Activated CD8-positive, alpha-beta memory T cell treated with anti-CD3 and anti-CD28 coated beads, Interleukin-2, amount 10 ng/mL, durations not matched to agents 7 days and 5 days (primary cell): Measurements from ENCODE around the gene TEX44. TPM values are rescaled to one million over a fixed set of nuclear protein-coding genes. Genes with fewer than 3 reads are reported as not detected.
"Not testable (repeated sequence)": the region's sequence is repeated elsewhere in the genome, so short reads cannot be mapped to it uniquely, and the experiment has no call there.

Source experiments
- ATAC-seq: fragments of 150-1000 bp; cut with Tn5 transposase; one replicate; pipeline ENCODE4 v1.10.0; 2021; ENCODE audit warnings: moderate library complexity
- CTCF ChIA-PET: fragments of 350-600 bp; sonication (Branson Sonifier 250); formaldehyde crosslinking; loops from one replicate; lab custom pipeline; 2021; ENCODE audit warnings: antibody characterized with exemption; lab: Charles Lee
- DNase-seq: peaks from one replicate; pipeline ENCODE4 v3.0.0-alpha.2; 2020
- H3K27ac Mint-ChIP-seq: one replicate; pipeline ENCODE4 v1.8.0; 2021; ENCODE audit warnings: mild to moderate bottlenecking, mixed read lengths
- H3K27me3 Mint-ChIP-seq: one replicate; pipeline ENCODE4 v1.8.0; 2021; ENCODE audit warnings: mixed read lengths
- H3K36me3 Mint-ChIP-seq: one replicate; pipeline ENCODE4 v1.8.0; 2021; ENCODE audit warnings: mild to moderate bottlenecking, mixed read lengths
- H3K4me1 Mint-ChIP-seq: one replicate; pipeline ENCODE4 v1.8.0; 2021; ENCODE audit warnings: mixed read lengths
- H3K4me3 Mint-ChIP-seq: one replicate; pipeline ENCODE4 v1.8.0; 2021; ENCODE audit warnings: mild to moderate bottlenecking, moderate library complexity, mixed read lengths
- H3K9me3 Mint-ChIP-seq: one replicate; pipeline ENCODE4 v1.8.0; 2022; ENCODE audit warnings: low read depth, mixed read lengths
- total RNA-seq, 2 experiments: library from RNA; stranded (reverse); gene quantifications; one replicate each; pipeline ENCODE4 v1.2.3, GENCODE V29; 2021

The TEX44 gene
- total RNA-seq, 2 experiments from 2014 or later, result not detected

DNA sequence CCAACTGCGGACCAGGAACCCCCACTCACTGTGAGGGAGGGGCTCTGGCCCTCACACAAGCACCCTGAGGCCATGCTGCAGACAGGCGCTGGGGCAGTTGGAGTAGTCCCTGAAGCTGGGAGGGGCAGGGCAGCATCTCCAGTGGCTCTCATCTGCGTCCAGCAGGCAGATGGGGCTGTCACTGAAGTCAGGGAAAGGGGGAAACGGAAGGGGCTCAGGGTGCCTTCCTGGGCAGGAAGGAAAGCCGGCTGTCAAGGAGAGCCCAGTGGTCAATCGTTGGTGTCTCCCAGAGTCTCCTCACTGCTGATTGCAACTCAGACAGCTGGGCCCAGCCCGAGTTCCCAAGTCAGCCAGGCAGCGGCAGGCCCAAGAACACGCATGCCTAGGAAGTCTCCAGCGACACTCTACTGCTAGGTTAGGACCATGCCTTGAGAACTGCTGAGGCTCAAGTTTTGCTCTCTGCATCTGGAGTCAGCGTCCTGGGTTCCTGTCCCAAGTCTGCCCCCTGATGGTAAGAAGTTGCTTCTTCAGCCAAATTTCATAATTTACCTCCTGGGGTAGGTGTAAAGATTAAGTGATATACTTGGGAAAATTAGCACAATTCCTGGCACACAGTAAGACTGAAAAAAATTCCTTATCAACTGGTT, 35.0 kb upstream of the TEX44 start:
- DNase-seq, result peak; percentile 85
- Mint-ChIP-seq H3K4me3 (peak overlapping the region; percentile 51), H3K27ac (peak overlapping the region; percentile 78), H3K4me1 (peaks cover 45% of the 10 kb centered on the region), H3K9me3 (peaks cover 9% of the 10 kb centered on the region), H3K36me3 (peaks cover 15% of the 10 kb centered on the region), H3K27me3 (peaks cover 4% of the 10 kb centered on the region)
- CTCF ChIA-PET, result interaction anchor here (1.0 to 9.8 kb wide), 17 partner anchors 8 to 132 kb away, joined by 3 to 128 read pairs (median 10); partner anchors contain the start of gene NMUR1
- peak; percentile 96 for ATAC-seq

DNA sequence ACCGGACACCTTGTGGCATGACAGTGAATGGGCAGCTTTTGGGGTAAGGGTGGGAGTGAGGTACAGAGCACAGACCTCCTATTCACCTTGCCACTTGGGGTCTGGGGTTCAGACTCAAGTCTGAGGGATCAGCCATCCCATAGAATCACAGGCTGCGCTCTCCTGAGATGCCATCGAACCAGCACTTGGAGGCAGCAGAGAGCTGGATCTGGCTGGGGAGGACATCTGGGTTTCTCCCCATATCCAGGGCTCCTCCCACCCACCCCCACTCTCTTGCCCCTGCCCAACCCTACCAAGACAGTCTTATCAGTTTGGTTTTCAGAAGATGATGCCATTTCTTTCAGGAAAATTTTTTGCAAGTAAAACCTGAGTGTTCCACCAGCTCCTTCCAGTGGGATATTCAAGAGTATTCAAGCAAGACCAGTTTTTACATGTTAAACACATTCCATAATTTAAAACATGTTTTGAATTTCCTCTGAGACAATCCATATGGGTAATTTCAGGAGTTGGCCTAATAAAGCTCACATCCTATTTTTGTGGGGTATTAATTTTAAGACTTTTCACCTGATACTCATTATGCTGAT, 29.2 kb upstream of the TEX44 start:
- H3K9me3 Mint-ChIP-seq, result no peaks in the 10 kb centered on the region

GRCh38 chr2:231565887-231566594, 26.6 kb upstream of the TEX44 start:
- CTCF ChIA-PET, result interaction anchor here (0.8 to 10.1 kb wide), 4 partner anchors 23 to 114 kb away, joined by 3 to 58 read pairs (median 4); no protein-coding TSS in a partner anchor
- no peak for DNase-seq
- no peak overlapping the region for H3K27ac Mint-ChIP-seq

More for the DNA sequence above, 29.2 kb upstream of the TEX44 start:
- H3K4me1 Mint-ChIP-seq, result peaks cover 4% of the 10 kb centered on the region
- DNase-seq, result peak; percentile 58
- no peaks in the 10 kb centered on the region for H3K36me3 Mint-ChIP-seq
- H3K4me3 Mint-ChIP-seq, result no peak overlapping the region
- H3K27ac Mint-ChIP-seq, result no peak overlapping the region
- ATAC-seq, result peak; percentile 84
- CTCF ChIA-PET, result interaction anchor here (0.6 to 10.1 kb wide), 10 partner anchors 13 to 151 kb away, joined by 3 to 95 read pairs (median 4); partner anchors contain the start of gene NMUR1
- peaks cover 2% of the 10 kb centered on the region for H3K27me3 Mint-ChIP-seq

GRCh38 chr2:231567159-231567558, 25.5 kb upstream of the TEX44 start:
- peaks cover 6% of the 10 kb centered on the region for H3K4me1 Mint-ChIP-seq
- H3K4me3 Mint-ChIP-seq, result no peak overlapping the region
- no peak for ATAC-seq
- H3K9me3 Mint-ChIP-seq, result no peaks in the 10 kb centered on the region
- no peak for DNase-seq
- no peaks in the 10 kb centered on the region for H3K36me3 Mint-ChIP-seq
- peaks cover 3% of the 10 kb centered on the region for H3K27me3 Mint-ChIP-seq
- no peak overlapping the region for H3K27ac Mint-ChIP-seq
- CTCF ChIA-PET, result interaction anchor here (10.1 kb wide), 1 partner anchor 34 kb away, joined by 58 read pairs; no protein-coding TSS in a partner anchor

More at GRCh38 chr2:231565887-231566594, 26.6 kb upstream of the TEX44 start:
- Mint-ChIP-seq H3K4me1 (peaks cover 6% of the 10 kb centered on the region), H3K9me3 (no peaks in the 10 kb centered on the region), H3K27me3 (no peaks in the 10 kb centered on the region), H3K36me3 (no peaks in the 10 kb centered on the region), H3K4me3 (no peak overlapping the region)
- ATAC-seq, result no peak

DNA sequence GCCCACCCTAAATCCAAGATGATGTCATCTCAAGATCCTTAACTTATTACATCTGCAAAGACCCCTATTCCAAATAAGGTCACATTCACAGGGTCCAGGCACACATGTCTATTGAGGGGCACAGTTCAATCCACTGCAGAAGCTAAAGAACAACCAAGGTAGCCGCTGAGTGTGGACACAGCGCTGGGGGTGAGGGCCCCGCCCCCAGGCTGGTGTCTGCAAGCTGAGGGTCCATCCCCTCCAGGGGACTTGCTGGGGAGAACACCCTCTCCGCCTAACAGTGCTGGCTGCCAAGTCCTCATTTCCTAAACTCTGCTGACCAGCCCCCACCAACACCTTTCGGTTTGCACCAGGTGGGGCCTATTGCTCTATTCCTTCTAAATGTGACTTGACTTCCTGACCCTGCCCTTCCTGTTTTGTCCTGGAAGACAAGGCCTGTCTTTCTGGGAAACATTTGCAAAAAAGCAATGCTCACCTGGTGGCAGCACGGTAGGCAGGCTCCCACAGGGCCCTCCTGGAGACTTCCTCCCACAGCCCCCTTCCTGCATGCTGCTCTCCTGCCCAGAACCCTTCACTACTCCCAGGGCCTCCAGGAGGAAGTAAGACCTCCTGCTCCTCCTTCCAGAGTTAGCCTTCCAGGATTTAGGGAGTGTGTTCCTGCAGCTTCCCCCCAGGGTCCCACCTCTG, 24.4 kb upstream of the TEX44 start:
- CTCF ChIA-PET, result interaction anchor here (1.1 to 10.1 kb wide), 2 partner anchors 10 to 33 kb away, joined by 3 to 58 read pairs; no protein-coding TSS in a partner anchor
- ATAC-seq (no peak), DNase-seq (no peak)
- peaks cover 6% of the 10 kb centered on the region for H3K4me1 Mint-ChIP-seq
- H3K4me3 Mint-ChIP-seq, result no peak overlapping the region
- H3K27ac Mint-ChIP-seq, result no peak overlapping the region
- no peaks in the 10 kb centered on the region for H3K9me3 Mint-ChIP-seq
- peaks cover 5% of the 10 kb centered on the region for H3K27me3 Mint-ChIP-seq
- H3K36me3 Mint-ChIP-seq, result no peaks in the 10 kb centered on the region

DNA sequence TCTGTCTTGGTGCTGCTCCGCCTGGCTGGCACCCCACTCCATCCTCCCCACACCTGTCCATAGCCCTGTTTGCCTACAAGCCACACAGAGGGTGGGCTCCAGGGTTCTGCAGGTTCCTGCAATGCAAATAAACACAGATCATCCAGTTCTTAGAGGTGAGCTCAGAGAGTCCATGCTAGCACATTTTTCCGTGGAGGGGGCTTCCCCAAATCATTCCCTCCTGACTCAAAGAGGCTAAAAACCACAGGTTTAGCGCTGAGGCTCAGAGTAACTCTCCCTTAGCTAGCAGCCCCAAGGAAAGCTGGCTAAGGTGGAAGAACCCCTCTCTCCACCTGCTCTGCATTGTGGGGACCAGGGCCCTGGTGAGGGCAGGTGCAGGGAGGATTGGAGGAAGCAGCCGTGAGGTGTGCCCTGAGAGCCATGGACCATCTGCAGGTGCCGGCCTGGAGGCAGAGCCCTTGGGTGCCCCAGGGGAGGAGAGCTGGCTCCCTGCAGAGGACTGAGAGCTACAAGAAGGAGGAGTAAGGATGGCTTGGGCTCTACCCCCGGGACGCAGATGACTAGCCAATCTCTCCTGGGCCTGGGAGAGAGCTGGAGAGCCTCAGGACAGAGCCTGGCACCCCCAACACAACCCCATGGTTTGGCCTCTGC, 23.8 kb upstream of the TEX44 start:
- H3K4me3 Mint-ChIP-seq, result no peak overlapping the region
- no peak overlapping the region for H3K27ac Mint-ChIP-seq
- H3K9me3 Mint-ChIP-seq, result no peaks in the 10 kb centered on the region
- peaks cover 6% of the 10 kb centered on the region for H3K4me1 Mint-ChIP-seq
- peaks cover 5% of the 10 kb centered on the region for H3K27me3 Mint-ChIP-seq
- CTCF ChIA-PET, result interaction anchor here (10.1 kb wide), 1 partner anchor 33 kb away, joined by 58 read pairs; no protein-coding TSS in a partner anchor
- ATAC-seq (no peak), DNase-seq (no peak)
- no peaks in the 10 kb centered on the region for H3K36me3 Mint-ChIP-seq

- DNase-seq, H3K36me3 Mint-ChIP-seq, H3K4me3 Mint-ChIP-seq, H3K27ac Mint-ChIP-seq, H3K27me3 Mint-ChIP-seq, ATAC-seq, H3K9me3 Mint-ChIP-seq: not testable (repeated sequence)
- CTCF ChIA-PET, result interaction anchor here (1.3 to 2.8 kb wide), 2 partner anchors 9 to 104 kb away, joined by 3 to 9 read pairs; no protein-coding TSS in a partner anchor
- H3K4me1 Mint-ChIP-seq, result peaks cover 14% of the 10 kb centered on the region
These were observed 21.7 kb upstream of the TEX44 start for GRCh38 chr2:231570915-231571314.

GRCh38 chr2:231571661-231572191, 20.9 kb upstream of the TEX44 start:
- CTCF ChIA-PET, result interaction anchor here (1.3 to 2.8 kb wide), 3 partner anchors 10 to 103 kb away, joined by 3 to 9 read pairs (median 4); no protein-coding TSS in a partner anchor
- no peak for ATAC-seq
- Mint-ChIP-seq H3K27me3 (peaks cover 5% of the 10 kb centered on the region), H3K27ac (no peak overlapping the region), H3K9me3 (no peaks in the 10 kb centered on the region), H3K4me1 (peaks cover 21% of the 10 kb centered on the region), H3K36me3 (no peaks in the 10 kb centered on the region), H3K4me3 (no peak overlapping the region)
- DNase-seq, result no peak

- CTCF ChIA-PET, result interaction anchor here (1.9 kb wide), 1 partner anchor 90 kb away, joined by 4 read pairs; no protein-coding TSS in a partner anchor
- H3K36me3 Mint-ChIP-seq, result no peaks in the 10 kb centered on the region
- H3K27ac Mint-ChIP-seq, result no peak overlapping the region
- peaks cover 5% of the 10 kb centered on the region for H3K27me3 Mint-ChIP-seq
- peaks cover 21% of the 10 kb centered on the region for H3K4me1 Mint-ChIP-seq
- ATAC-seq, result no peak
- H3K9me3 Mint-ChIP-seq, result no peaks in the 10 kb centered on the region
- H3K4me3 Mint-ChIP-seq, result no peak overlapping the region
- no peak for DNase-seq
These were observed 19.6 kb upstream of the TEX44 start for GRCh38 chr2:231573096-231573495.

GRCh38 chr2:231573698-231574421, 18.8 kb upstream of the TEX44 start:
- ATAC-seq (no peak), DNase-seq (no peak)
- Mint-ChIP-seq H3K27ac (no peak overlapping the region), H3K9me3 (peaks cover 3% of the 10 kb centered on the region), H3K27me3 (peaks cover 5% of the 10 kb centered on the region), H3K4me3 (no peak overlapping the region), H3K4me1 (peaks cover 14% of the 10 kb centered on the region), H3K36me3 (peaks cover 2% of the 10 kb centered on the region)
- CTCF ChIA-PET, result interaction anchor here (1.9 kb wide), 1 partner anchor 91 kb away, joined by 4 read pairs; no protein-coding TSS in a partner anchor

- Mint-ChIP-seq H3K27ac (no peak overlapping the region), H3K36me3 (peaks cover 2% of the 10 kb centered on the region), H3K9me3 (peaks cover 6% of the 10 kb centered on the region), H3K4me3 (no peak overlapping the region), H3K4me1 (peaks cover 14% of the 10 kb centered on the region), H3K27me3 (peaks cover 7% of the 10 kb centered on the region)
- ATAC-seq (no peak), DNase-seq (no peak)
- CTCF ChIA-PET, result interaction anchor here (1.1 kb wide), 1 partner anchor 12 kb away, joined by 3 read pairs; no protein-coding TSS in a partner anchor
These were observed 16.9 kb upstream of the TEX44 start for GRCh38 chr2:231575612-231576256.
